GM21619 (cell line): ENCODE measurements around the gene PRR33.
A peak's percentile ranks its signal among the peaks of the same experiment; 100 is the strongest.

Experiments used
- ATAC-seq: cut with Tn5 transposase; IDR thresholded peaks from one replicate; pipeline ENCODE4 v1.9.1; 2021; ENCODE audit not compliant: unreplicated experiment

The PRR33 gene

DNA sequence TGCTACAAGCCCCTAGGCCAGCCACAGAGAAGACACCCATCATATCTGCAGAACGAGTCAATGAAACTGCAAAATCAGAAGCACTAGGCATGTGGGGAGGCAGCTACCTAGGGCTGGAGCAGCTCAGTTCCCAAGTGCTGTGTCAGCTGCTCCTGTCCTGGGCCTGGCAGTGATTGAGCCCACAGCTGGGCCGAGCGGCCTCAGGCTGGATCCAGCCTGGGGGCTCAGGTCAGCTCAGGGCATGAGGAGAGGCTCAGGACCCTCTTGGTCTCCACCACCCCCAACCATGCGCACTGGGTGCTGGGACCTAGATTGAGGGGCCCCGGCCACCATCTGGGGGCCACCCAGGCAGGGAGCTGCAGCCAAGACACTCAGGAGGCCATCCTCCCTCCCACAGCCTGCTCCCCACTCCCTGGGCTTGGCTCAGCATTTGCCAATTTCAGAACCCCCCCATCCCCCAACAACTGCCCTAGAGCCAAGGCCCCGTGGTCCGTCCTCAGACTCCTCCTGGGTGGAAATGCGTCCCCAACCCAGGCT, 25.4 kb upstream of the PRR33 start:
- ATAC-seq, result no peak

DNA sequence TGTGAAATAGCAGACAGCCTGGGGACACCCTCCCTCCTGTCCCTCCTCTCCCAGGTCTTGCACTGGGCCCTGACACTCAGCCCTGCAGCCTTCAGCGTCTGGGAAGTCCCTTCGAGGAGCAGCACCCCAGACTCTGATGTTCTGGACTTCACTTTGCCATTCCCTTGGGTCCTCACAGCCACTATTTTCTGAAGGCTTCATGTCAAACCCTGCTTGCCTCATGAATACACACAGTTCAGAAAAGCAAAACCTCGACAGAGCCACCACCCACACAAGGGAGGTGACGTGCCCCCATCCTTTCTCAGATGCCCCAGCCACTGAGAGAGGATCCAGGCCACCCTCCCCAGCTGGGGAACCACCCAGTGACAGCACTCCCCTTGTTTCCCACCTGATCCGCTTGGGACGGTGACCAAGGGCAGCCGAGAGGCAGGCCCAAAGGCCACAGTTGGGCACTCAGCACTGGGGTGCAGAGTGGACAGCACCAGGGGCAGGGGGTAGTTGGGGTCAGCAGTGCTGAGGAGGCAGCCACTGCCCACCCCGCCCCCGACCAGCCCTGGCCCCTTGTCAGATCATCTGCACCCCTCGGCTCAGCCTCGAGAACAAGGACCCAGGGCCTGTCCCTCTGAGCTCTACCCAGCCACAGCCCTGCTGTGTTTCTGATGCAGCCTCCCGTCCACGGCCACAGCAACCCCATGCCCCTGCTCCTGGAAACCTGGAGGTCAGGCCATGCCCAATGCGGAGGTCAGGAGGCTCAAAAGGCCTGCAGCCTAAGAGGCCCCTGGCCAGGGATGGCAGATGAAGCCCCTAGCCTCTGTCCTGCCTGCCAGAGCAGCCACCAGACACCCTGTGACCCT, 24.7 kb upstream of the PRR33 start:
- peak; percentile 67 for ATAC-seq

DNA sequence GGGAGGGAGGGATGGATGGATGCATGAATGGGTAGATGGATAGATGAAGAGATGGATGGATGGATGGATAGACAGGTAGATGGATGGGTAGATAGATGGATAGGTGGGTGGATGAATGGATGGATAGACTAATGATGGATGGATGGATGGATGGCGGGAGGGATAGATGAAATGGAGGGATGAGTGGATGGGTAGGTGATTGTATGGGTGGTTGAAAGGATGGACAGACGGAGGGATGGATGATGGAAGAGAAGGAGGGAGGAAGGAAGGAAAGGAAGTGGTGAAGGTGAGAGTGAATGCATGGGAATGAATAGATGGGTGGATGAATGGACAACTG, 24.1 kb upstream of the PRR33 start:
- ATAC-seq, result no peak

DNA sequence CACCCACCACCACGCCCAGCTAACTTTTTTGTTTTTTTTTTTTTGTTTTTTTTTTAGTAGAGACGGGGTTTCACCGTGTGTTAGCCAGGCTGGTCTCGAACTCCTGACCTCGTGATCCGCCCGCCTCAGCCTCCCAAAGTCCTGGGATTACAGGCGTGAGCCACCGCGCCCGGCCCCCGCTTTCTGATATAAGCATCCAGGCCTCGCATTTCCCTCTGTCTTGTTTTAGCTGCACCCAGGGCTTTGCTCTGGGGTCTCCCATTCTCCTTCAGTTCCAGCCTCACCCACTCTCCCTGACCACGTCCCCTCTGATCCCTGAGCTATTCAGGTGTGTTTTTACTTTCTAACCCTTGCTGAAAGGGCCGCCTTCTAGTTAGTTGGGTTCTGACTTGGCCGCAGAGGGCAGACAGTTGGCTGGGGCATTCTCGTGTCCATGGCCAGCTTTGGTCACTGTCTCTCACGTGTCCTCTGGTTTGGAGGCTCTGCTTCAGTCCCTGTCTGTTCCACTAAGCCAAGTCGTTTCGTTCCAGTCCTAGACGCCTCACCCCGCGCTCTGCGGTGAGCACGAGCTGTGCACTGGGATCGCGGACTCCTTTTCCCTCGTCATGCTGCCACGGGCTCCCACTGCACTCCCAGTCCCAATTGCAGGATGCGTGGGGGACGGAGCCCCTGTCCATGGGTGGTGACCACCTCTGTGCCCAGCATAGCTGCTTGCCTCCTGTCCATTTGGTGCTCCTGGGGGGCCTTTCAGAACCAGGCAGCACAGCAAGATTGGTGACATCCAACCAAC, 21.8 kb upstream of the PRR33 start:
- ATAC-seq, result no peak

DNA sequence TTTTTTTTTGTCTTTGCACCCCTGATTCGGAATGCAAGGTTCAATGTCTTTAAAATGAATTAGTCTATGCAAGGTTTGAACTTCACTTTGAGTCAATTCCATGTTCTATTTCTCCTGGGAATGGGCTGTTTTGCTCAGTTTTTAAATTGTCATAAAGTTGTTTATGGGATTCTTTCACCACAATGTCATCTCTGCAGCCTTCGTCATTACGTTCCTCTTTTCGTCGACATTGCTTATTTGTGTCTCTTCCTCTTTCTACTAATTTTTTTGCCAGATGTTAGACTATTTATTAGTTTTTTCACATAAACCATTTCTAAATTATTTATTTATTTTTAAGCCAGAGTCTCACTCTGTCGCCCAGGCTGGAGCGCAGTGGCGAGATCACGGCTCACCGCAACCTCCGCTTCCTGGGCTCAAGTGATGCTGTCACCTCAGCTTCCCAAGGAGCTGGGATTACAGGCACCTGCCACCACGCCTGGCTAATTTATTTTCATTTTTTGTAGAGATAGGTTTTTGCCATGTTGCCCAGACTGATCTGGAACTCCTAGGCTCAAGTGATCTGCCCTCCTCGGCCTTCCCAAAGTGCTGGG, 20.7 kb upstream of the PRR33 start:
- no peak for ATAC-seq

DNA sequence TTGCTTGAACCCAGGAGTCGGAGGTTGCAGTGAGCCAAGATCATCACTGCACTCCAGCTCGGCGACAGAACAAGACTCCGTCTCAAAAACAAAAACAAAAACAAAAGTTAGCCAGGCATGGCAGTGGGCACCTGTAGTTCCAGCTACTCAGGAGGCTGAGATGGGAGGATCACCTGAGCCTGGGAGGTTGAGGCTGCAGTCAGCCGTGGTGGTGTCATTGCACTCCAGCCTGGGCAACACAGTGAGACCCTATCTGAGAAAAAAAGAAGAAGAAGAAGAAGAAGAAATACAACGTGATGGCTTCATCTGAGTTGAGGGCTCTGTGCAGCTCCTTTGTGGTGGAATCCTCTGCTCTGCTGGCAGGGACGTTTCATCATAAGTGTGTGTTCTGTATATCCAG, 17.8 kb upstream of the PRR33 start:
- ATAC-seq, result no peak

DNA sequence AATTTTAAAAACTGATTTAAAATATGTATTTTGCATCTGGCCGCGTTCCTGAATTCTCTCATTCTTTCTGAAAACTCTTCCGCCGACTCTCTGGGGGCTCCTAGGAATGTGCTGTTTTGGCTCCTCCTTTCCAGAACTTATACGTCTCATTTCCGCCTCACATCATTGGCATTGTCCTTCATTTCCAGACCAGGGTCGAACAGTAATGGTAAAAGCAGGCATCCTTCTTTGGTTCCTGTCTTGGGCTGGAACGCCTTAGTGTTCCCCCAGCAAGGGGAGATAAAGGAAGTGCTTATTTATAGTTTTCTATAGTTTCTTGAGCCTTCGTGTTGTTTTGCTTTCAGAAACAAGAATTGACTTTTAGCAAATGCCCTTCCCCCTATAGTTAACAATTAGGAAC, 16.9 kb upstream of the PRR33 start:
- ATAC-seq, result no peak

DNA sequence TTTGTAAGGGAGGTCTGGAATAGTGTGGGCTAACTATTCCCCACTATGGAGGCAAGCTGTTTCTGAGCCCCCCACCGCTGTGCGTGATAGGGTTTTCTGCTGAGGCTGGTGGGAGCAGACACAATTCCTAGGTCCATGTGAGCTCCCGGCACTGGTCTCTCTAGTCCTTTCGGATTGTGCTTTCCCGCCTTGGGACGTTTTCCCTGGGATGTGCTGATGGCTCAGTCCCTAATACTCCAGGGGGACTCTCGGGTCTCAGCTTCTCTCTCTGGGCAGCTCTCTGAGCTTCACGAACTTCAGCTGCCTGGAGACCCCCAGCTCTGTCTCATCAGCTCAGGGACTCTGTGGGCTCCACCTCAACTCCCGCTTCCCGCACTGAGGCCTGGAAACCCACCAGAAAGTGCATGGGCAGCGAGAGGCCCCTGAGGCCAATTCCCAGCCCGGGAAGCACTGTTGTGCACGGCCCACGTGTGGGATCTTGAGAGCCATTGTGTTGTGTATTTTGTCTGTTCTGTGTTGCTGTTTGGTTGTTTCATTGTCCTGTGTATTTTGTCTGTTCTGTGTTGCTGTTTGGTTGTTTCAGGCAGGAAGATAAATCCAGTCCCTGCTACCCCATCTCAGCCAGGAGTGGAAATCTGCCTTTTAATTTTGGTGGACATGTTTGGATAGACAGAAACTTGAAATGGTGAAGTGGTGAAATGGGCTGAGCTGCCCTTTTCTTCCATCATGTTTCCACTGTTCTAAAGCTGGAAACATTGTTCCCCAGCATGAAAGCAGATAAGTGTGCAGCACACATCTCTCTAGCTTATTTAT, 15.1 kb upstream of the PRR33 start:
- ATAC-seq, result no peak

DNA sequence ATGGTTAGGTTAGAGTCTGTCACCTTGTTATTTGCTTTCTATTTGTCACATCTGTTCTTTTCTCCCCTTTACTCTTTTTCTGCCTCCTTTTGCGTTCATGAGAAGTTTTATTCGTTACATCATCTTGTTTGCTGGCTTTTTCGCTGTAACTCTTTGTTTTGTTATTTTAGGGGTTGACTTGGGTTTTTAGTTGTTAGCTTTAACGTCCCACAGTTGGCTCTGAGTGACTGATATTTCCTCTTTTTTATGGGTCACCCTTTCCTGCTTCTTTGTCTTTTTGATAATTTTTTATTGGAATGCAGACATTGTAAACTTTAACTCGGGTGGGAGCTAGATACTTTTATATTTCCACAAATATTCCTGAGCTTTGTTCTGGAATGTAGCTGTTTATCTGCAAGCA, 14.5 kb upstream of the PRR33 start:
- ATAC-seq, result no peak

DNA sequence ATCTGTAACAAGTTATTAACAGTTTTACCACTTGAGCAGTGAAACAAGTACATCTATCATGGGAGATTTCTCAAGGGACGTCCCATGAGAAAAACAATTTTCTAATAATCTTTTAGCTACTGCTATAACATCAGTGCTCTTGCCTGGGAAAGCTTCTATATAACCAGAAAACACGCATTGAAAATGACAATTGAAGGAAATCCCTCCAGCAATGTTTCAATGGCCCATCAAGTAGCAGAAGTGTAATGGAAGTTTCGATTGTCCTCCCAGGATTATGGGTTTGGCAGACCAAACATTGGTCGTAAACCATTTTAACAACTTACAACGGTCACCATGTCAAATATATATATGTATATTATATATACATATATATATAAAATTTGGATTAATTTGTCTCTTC, 8.0 kb upstream of the PRR33 start:
- ATAC-seq, result no peak

DNA sequence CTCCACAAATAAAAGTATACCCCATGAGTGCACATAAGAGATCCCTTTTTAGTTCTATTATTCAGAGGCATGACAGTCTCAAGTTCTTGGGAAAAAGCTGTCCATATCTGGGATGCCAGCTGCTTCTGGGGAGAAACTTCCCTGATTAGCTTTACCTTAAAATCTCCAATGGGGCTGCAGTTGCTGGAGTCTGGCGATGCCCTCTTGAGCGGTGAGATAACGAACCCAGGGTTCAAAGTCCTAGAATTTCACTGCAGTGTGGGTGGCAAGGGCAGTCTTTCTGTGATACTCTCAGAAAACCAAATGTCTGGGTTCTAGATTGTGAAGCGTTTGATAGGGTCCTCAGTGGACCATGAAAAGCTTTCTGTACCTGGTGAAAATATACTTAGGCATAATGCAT, 7.4 kb upstream of the PRR33 start:
- ATAC-seq, result no peak

DNA sequence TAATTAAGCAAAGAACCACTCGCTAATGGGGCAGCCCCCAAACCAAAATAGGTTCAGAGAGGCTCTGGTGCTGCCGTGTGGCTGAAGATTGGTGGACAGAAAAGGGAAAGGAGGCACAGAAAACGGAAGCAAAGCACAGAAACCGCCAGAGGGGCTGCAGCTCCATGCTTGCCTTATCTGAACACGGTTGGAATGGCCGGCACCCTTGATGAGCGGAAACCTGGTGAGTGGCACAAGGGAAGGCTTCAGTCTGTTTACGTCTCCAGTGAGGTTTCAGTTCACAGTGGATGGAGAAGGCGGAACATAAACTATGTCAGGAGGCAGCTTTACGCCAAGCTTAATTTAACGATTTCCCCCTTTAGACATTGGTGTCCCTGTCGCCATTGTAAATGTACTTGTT, 5.2 kb upstream of the PRR33 start:
- no peak for ATAC-seq

DNA sequence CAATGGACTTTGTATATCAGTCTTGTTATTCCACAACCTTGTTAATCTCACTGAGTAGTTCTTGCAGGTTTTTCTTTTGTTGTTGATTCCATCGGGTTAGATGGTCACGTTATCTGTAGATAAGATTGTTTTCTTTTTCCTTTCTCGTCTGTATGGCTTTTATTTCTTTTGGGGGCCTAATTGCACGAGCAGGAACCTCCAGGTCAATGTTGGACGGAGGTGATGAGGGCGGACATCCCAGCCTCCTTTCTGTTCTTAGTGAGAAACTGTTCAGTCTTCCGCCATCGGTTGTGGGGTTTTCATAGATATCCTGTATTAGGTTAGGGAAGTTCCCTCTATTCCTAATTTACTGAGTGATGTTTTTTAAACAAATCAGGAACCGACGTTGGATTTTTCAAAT, 4.8 kb upstream of the PRR33 start:
- ATAC-seq, result no peak

DNA sequence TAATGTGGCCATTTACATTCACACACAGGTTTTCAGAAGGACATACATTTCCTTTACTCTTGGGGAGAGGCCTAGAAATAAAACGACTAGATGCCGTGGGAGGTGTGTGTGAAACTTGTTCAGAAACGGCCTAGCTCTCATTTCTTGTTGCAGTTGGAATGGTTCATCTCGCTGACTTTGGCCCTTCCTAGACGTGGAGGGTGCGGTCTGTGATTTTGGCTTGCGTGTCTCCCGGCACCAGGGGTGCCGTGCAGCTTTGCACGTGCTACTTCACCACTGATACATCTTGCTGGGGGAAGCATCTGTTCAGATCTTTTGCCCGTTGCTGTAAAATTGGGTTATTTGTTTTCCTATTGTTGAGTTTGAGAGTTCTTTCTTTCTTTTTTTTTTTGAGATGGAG, 3.1 kb upstream of the PRR33 start:
- no peak for ATAC-seq

DNA sequence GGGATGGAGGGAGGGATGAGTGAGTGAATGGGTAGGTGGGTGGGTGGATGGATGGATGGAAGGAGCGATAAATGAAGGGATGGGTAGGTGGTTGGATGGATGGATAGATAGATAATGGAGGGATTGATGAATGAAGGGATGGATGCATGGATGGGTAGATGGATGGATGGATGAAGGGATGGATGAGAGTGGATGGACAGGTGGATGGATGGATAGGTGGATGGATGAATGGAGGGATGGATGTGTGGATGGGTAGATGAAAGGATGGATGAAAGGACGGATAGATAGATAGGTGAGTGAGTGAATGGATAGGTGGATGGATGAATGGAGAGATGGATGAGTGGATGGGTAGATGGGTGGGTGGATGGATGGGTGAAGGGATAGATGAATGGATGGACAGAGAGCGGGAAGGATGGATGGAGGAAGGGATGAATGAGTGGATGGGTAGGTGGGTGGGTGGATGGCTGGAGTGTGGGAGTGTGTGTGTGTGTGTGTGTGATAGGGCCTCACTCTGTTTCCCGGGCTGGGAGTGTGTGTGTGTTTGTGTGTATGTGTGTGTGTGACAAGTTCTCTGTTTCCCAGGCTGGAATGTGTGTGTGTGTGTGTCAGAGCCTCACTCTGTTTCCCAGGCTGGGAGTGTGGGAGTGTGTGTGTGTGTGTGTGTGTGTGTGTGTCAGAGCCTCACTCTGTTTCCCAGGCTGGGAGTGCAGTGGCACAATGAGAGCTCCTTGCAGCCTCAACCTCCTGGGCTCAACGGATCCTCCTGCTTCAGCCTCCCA, 2.1 kb upstream of the PRR33 start:
- no peak for ATAC-seq

DNA sequence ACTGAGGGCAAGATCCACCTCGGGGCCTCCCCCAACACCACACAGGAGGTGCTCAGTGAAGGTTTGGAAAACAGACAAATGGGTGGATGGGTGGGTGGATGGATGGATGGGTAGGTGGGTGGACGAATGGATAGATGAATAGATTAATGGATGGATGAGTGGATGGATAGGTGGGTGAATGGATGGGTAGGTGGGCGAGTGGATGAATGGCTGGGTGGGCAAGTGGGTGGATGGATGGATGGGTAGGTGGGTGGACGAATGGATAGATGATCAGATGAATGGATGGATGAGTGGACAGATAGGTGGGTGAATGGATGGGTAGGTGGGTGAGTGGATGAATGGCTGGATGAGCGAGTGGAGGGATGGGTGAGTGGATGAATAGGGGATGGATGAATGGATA, 863 bp upstream of the PRR33 start:
- ATAC-seq, result no peak

DNA sequence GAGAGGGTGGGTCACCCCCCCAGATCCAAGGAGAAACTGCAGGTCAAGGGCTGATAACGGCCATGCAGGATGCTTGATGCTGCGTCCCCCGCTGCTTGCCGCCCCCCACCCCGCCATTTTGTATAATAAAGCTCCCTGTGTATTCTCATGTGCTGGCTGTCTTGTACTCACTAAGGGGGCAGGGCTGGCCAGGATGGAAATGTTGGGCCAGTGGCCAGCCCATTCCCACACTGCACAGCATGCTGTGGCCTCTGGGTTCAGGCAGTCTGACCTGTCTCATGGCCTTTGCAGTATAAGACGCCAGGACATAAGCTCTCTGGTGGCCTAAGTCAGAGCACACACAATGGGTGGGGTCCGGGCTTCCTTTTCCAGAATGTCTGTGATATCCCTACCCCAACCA, 421 bp upstream of the PRR33 start:
- ATAC-seq, result no peak

DNA sequence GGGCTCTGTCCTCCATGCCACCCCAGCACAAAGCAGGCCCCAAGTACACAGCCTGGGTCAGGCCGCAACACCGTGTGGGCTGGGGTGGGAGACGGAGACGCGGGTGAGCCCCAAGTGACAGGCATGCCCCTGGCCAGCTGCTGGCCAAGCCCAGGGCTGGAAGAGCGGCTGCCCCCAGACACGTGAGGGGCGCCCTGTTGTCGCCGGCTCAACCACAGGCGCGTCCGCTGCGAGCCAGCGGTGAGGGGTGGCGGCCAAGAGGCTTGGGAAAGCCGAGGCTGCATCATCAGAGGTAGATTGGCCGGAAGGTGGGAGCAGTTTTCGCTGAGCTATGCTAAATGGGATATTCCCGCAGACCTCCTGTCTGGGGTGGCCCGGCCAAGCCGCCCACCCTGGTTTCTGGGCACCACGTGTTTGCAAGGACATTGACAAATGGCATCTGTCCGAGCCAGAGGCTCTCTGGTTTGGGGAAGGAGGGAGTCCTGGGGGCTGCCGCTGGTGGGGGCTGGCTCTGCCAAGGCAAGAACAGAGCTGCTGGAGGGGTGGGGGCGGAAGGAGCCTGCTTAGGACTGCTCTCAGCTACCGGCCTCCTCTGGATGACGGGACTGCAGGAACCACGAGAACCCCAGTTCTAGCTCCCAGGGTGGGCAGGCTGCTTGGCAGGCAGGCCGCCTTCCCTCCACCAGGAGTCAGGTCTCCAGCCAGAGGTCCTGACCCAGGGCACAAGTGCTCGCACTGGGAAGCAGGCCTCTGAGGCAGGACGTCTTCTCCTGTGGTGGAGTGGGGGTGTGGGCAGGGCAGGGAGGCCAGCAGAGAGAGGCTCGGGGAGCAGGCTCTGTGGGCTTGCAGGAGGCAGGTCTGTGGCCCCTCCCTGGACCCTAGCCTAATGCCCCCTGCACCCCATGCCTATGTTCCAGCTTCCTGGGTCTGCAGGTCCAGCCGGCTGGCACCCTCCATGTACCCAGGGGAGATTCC, 552 bp downstream of the PRR33 start:
- no peak for ATAC-seq
